Activated CD8-positive, alpha-beta memory T cell treated with anti-CD3 and anti-CD28 coated beads, Interleukin-2, amount 10 ng/mL, durations not matched to agents 7 days and 5 days (primary cell): ENCODE results near the gene NOL11. TPM values are rescaled to one million over a fixed set of nuclear protein-coding genes. Genes with fewer than 3 reads are reported as not detected.
"Not testable (repeated sequence)": the region's sequence is repeated elsewhere in the genome, so short reads cannot be mapped to it uniquely, and the experiment has no call there.

Experiments used
- ATAC-seq: fragments of 150-1000 bp; cut with Tn5 transposase; one replicate; pipeline ENCODE4 v1.10.0; 2021; ENCODE audit warnings: moderate library complexity
- CTCF ChIA-PET: fragments of 350-600 bp; sonication (Branson Sonifier 250); formaldehyde crosslinking; loops from one replicate; lab custom pipeline; 2021; ENCODE audit warnings: antibody characterized with exemption; lab: Charles Lee
- DNase-seq: peaks from one replicate; pipeline ENCODE4 v3.0.0-alpha.2; 2020
- H3K27ac Mint-ChIP-seq: one replicate; pipeline ENCODE4 v1.8.0; 2021; ENCODE audit warnings: mild to moderate bottlenecking, mixed read lengths
- H3K27me3 Mint-ChIP-seq: one replicate; pipeline ENCODE4 v1.8.0; 2021; ENCODE audit warnings: mixed read lengths
- H3K36me3 Mint-ChIP-seq: one replicate; pipeline ENCODE4 v1.8.0; 2021; ENCODE audit warnings: mild to moderate bottlenecking, mixed read lengths
- H3K4me1 Mint-ChIP-seq: one replicate; pipeline ENCODE4 v1.8.0; 2021; ENCODE audit warnings: mixed read lengths
- H3K4me3 Mint-ChIP-seq: one replicate; pipeline ENCODE4 v1.8.0; 2021; ENCODE audit warnings: mild to moderate bottlenecking, moderate library complexity, mixed read lengths
- H3K9me3 Mint-ChIP-seq: one replicate; pipeline ENCODE4 v1.8.0; 2022; ENCODE audit warnings: low read depth, mixed read lengths
- total RNA-seq, 2 experiments: library from RNA; stranded (reverse); gene quantifications; one replicate each; pipeline ENCODE4 v1.2.3, GENCODE V29; 2021

NOL11 gene
- total RNA-seq, 2 experiments from 2014 or later = 46.8 to 64.7 TPM

DNA sequence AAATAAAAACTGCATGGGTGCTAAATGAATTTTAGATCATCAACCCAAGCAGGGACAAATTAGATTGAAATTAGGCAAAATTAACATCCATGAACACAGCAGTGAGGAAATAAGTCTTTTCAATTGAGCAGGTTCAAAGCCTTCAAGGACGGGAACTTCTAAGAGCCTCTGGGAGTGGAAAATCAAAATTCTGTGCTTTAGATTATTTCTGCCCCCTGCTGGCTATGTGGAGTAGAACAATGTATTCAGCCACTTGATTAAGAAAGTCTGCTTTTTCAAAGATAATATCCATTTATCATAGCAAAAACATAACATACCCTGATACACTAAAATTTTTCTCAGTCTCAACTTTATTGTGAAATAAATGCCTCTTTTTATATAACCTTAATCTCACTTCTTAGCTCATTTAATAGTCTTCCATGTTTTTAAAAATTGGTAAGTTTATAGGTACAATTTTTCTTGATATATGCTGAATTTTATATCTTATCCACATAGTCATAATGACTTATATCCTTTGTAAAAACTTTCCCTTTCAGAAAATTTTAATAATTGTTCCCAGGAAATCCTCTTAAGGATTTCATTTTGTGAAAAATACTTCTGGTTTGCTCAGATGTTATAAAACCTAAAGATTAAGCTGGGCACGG, 28.1 kb upstream of the NOL11 start:
- Mint-ChIP-seq H3K27me3 (no peaks in the 10 kb centered on the region), H3K4me1 (peaks cover 4% of the 10 kb centered on the region), H3K9me3 (no peaks in the 10 kb centered on the region), H3K4me3 (no peak overlapping the region), H3K36me3 (peaks cover 6% of the 10 kb centered on the region), H3K27ac (no peak overlapping the region)
- peak; percentile 56 for DNase-seq
- no peak for ATAC-seq
- CTCF ChIA-PET = interaction anchor here (0.7 to 1.4 kb wide), 15 partner anchors 10 to 322 kb away, joined by 3 to 19 read pairs (median 3); no protein-coding TSS in a partner anchor

DNA sequence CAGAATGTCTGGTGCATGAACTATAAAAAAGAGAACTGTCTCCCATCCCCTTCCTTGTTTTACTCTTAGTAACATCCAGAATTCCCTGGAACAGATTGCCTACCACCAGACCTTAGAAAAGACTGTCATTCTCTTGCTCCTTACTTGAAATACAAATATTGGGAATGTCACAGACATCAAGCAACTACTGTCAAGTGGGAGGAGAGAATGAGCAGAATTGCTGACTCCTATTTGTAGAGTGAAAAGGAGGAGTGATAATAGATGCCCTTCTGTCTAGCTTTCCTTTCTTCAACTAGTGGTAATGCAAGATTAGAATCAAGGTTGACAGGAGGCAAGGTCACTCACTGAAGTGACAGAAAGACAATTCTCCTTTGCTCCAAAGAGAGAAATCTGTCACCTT, 23.9 kb upstream of the NOL11 start:
- no peaks in the 10 kb centered on the region for H3K27me3 Mint-ChIP-seq
- no peak for ATAC-seq
- peaks cover 8% of the 10 kb centered on the region for H3K36me3 Mint-ChIP-seq
- peaks cover 4% of the 10 kb centered on the region for H3K4me1 Mint-ChIP-seq
- no peak overlapping the region for H3K4me3 Mint-ChIP-seq
- H3K27ac Mint-ChIP-seq = no peak overlapping the region
- no peaks in the 10 kb centered on the region for H3K9me3 Mint-ChIP-seq
- DNase-seq = no peak
- CTCF ChIA-PET = interaction anchor here (1.2 to 1.8 kb wide), 2 partner anchors 9 to 318 kb away, joined by 3 to 4 read pairs; no protein-coding TSS in a partner anchor

DNA sequence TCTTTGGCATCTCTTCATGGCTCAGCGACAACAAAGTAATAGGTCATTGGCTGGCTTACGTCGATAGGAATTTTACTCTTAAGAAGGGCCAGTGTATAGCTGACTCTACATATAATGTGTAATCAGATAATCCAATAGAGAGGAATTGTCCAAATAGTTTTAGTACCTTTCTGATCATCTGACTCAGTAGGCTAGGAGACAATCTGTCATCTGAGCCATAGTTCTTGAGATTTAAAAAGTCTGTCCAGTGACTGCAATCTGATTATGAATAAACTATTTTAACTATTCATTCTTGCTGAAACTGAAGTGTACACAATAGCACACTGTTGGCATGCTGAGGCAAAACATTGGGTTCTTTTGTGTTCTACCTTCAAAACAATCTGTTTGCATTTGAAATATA, 21.4 kb upstream of the NOL11 start:
- ATAC-seq = no peak
- H3K36me3 Mint-ChIP-seq = peaks cover 8% of the 10 kb centered on the region
- no peaks in the 10 kb centered on the region for H3K9me3 Mint-ChIP-seq
- no peak overlapping the region for H3K4me3 Mint-ChIP-seq
- no peak for DNase-seq
- no peak overlapping the region for H3K27ac Mint-ChIP-seq
- no peaks in the 10 kb centered on the region for H3K4me1 Mint-ChIP-seq
- CTCF ChIA-PET = interaction anchor here (1.0 kb wide), 1 partner anchor 9 kb away, joined by 3 read pairs; no protein-coding TSS in a partner anchor
- no peaks in the 10 kb centered on the region for H3K27me3 Mint-ChIP-seq

DNA sequence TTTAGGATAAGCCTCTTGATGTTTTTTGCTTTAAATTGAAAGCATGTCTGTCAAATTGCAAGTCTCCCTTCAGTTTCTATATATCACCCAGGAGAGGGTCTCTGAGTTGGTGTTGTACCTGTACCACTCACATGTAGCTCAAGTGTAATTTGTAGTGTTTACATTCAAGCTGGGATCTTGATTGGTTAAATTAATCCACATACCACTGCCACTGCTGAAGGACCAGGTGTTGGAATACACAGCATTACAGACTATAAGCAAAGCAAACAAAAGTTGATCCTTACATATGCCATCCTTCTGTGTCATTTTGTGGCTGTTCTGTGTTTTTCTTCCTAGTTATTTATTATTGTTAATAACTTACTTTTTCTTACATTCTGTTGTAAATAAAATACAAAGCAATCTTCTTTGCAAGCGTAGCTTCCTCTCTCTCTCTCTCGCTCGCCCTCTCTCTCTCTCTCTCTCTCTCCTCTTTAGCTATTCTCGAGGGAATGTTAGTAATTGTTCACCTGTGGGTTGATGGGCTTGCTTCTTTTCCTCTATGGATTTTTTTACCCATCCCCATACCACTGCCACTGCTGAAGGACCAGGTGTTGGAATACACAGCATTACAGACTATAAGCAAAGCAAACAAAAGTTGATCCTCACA, 20.8 kb upstream of the NOL11 start:
- no peak for DNase-seq
- CTCF ChIA-PET = interaction anchor here (1.0 kb wide), 1 partner anchor 10 kb away, joined by 3 read pairs; no protein-coding TSS in a partner anchor
- Mint-ChIP-seq H3K9me3 (no peaks in the 10 kb centered on the region), H3K27ac (no peak overlapping the region), H3K4me1 (no peaks in the 10 kb centered on the region), H3K4me3 (no peak overlapping the region), H3K36me3 (peaks cover 8% of the 10 kb centered on the region), H3K27me3 (no peaks in the 10 kb centered on the region)
- ATAC-seq = no peak

DNA sequence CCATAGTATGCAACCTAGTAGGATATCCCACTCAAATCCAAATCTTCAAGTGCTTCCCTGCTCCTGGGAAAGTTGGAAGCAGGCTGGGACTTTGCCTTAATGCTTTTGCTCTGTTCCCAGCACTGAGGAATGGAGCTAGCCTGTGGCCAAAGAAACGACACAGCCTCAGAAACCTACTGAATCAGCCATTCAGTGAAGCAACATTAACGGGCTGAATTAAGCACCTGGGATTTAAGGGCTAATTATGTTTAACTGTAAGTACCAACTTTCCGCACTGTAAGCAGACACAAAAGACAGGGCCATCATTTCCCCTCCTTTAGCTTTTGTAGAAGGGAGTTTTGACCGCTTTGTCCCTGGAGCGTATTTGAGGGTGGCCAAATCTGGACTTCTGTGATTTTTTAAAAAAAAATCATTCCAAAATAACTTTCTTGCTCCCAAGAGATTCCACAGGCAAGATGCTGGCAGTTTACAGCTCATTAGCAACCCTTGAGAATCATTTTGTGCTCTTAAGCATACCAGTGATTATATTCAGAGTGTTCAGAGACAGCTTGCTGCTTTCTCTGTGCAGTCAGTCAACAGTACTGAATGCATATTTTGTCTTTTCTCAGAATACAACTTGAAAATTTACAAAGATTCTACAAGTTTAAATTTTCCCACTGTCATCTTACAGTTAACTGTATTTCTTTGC, 17.6 kb upstream of the NOL11 start:
- Mint-ChIP-seq H3K27me3 (no peaks in the 10 kb centered on the region), H3K4me1 (no peaks in the 10 kb centered on the region), H3K4me3 (no peak overlapping the region), H3K9me3 (no peaks in the 10 kb centered on the region), H3K36me3 (peaks cover 1% of the 10 kb centered on the region), H3K27ac (no peak overlapping the region)
- CTCF ChIA-PET = interaction anchor here (1.0 to 1.8 kb wide), 4 partner anchors 9 to 15 kb away, joined by 3 to 5 read pairs (median 4); no protein-coding TSS in a partner anchor
- no peak for ATAC-seq
- no peak for DNase-seq

DNA sequence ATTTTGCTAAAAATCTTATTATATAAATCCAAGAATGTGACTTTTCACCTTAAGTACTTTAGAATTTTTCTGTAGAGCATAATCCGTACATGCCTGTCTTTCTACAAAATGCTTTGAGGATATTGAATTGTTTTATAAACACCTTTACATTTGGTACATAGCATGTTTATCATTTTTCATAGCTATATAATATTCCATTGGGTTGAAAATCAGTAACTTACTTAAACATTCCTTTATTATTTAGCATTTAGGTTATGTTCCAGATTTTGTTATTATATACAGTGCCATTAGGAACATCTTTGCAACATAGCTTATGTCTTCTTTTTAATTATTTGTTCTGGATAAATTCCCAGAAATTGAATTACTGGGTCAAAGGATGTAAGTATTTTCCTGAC, 17.0 kb upstream of the NOL11 start:
- CTCF ChIA-PET = interaction anchor here (1.2 to 1.8 kb wide), 3 partner anchors 8 to 14 kb away, joined by 3 to 5 read pairs (median 5); no protein-coding TSS in a partner anchor

DNA sequence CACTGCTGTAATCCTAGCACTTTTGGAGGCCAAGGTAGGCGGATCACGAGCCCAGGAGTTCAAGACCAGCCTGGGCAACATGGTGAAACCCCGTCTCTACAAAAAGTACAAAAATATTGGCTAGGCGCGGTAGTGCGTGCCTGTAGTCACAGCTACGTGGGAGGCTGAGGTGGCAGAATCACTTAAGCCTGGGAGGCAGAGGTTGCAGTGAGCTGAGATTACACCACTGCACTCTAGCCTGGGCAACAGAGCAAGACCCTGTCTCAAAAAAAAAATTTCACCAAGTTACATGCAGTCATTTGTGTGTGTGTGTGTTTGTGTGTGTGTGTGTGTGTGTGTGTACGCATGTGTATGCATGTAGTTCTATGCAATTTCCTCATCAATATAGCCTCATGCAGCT, 14.9 kb upstream of the NOL11 start:
- CTCF ChIA-PET = interaction anchor here (1.4 kb wide), 1 partner anchor 9 kb away, joined by 4 read pairs; no protein-coding TSS in a partner anchor
- DNase-seq, H3K27ac Mint-ChIP-seq, H3K27me3 Mint-ChIP-seq, H3K9me3 Mint-ChIP-seq, ATAC-seq, H3K4me3 Mint-ChIP-seq, H3K4me1 Mint-ChIP-seq, H3K36me3 Mint-ChIP-seq: not testable (repeated sequence)

More for the DNA sequence above, 17.0 kb upstream of the NOL11 start:
- Mint-ChIP-seq H3K27ac (no peak overlapping the region), H3K27me3 (no peaks in the 10 kb centered on the region), H3K4me3 (no peak overlapping the region), H3K36me3 (peaks cover 1% of the 10 kb centered on the region), H3K4me1 (no peaks in the 10 kb centered on the region), H3K9me3 (no peaks in the 10 kb centered on the region)
- DNase-seq = no peak
- no peak for ATAC-seq

DNA sequence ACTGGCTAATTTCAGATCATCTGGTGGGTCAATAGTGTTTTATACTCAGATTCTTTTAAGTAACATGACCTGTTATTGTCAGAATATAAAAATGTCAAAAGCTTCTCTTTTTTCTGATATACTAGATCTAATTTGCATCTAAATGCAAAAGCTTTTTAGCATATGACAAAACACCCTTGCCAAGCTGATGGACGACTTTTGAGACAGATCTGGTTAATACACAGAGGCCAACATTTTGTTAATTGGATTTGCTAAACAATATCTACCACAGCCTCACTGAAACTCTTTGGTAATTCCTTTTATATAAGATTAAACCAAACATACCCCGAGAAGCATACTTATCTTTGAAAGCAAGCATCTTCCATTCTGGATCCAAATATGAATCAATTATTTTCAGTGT, 10.3 kb upstream of the NOL11 start:
- Mint-ChIP-seq H3K27ac (no peak overlapping the region), H3K9me3 (no peaks in the 10 kb centered on the region), H3K4me1 (no peaks in the 10 kb centered on the region), H3K4me3 (no peak overlapping the region), H3K27me3 (peaks cover 5% of the 10 kb centered on the region), H3K36me3 (no peaks in the 10 kb centered on the region)
- DNase-seq (no peak), ATAC-seq (no peak)
- CTCF ChIA-PET = interaction anchor here (0.6 to 2.5 kb wide), 5 partner anchors 9 to 333 kb away, joined by 3 to 10 read pairs (median 3); partner anchors contain the start of gene NOL11

DNA sequence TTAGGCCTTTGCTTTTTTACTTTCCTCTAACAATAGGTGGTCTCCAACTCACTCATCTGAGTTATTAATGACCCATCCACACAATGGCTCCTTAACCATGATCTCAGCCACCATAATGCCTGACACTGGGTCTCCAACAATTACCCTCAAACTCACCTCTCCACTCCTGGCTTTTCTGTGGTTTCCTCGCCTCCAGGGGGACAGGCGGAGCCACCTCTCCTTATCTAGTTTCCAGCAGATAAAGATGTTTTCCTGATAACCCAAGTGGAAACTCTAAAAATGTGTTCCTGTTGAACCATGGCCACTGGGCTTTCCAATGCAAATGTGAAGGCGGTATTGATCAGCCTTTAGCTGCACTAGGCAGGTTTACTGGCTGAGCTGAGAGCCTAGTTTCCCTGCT, 9.4 kb upstream of the NOL11 start:
- CTCF ChIA-PET = interaction anchor here (0.9 to 2.5 kb wide), 3 partner anchors 8 to 10 kb away, joined by 3 to 10 read pairs (median 5); partner anchors contain the start of gene NOL11
- H3K4me1 Mint-ChIP-seq = no peaks in the 10 kb centered on the region
- peaks cover 5% of the 10 kb centered on the region for H3K27me3 Mint-ChIP-seq
- H3K9me3 Mint-ChIP-seq = no peaks in the 10 kb centered on the region
- no peak overlapping the region for H3K4me3 Mint-ChIP-seq
- no peaks in the 10 kb centered on the region for H3K36me3 Mint-ChIP-seq
- ATAC-seq = no peak
- DNase-seq = no peak
- no peak overlapping the region for H3K27ac Mint-ChIP-seq

DNA sequence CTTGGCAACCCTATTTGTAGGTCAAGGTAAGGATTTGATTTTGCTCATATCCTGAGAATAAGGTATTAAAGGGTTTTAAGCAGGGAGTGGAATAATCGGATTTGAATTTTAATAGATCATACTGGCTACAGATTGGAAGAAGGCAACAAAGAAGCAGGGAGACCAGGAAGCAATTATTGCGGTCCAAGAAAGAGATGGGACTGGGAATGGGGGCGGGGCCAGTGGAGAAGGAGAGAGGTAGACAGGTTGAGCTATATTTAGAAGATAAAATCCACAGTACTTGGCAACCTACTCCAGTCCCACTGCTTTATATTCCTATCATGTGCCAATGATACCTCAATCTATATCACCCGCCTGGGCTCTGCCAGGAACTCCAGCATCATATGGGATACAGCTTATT, 5.8 kb upstream of the NOL11 start:
- ATAC-seq (no peak), DNase-seq (no peak)
- Mint-ChIP-seq H3K27ac (no peak overlapping the region), H3K9me3 (no peaks in the 10 kb centered on the region), H3K27me3 (peaks cover 5% of the 10 kb centered on the region), H3K36me3 (no peaks in the 10 kb centered on the region), H3K4me3 (no peak overlapping the region), H3K4me1 (peaks cover 7% of the 10 kb centered on the region)
- CTCF ChIA-PET = interaction anchor here (1.1 to 1.2 kb wide), 2 partner anchors 13 to 88 kb away, joined by 3 read pairs; no protein-coding TSS in a partner anchor

DNA sequence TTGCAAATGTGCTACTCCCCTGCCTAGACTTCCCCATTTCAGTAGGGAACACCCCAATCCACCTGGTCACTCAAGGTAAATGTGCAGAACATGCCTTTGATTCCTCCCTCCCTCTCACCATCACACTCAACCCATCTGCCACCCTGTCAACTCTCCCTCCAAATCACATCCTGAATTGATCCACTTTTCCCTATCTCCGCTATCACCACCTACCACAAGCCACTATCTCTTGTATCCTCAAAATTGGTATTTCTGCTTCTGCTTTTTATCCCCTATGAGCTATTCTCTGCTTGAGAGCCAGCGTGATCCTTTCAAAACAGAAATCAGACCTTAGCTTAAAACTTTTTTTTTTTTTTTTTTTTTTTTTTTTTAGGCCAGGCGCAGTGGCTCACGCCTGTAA, 5.4 kb upstream of the NOL11 start:
- DNase-seq (no peak), ATAC-seq (no peak)
- CTCF ChIA-PET = no interaction called here
- Mint-ChIP-seq H3K9me3 (no peaks in the 10 kb centered on the region), H3K27ac (no peak overlapping the region), H3K4me3 (no peak overlapping the region), H3K36me3 (no peaks in the 10 kb centered on the region), H3K4me1 (peaks cover 10% of the 10 kb centered on the region), H3K27me3 (peaks cover 4% of the 10 kb centered on the region)

DNA sequence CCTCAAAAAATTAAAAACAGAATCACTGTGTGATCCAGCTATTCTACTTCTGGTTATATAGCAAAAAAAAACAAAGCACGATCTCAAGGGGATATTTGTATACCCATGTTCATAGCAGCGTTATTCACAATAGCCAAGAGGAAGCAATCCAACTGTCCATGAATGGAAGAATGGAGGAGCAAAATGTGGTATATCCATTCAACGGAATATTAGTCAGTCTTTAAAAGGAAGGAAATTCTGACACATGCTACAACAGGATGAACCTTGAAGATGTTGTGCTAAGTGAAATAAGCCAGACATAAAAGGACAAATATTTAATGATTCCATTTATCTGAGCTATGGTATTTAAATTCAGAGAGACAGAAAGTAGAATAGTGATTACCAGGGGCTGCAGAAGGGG, 4.6 kb upstream of the NOL11 start:
- no peaks in the 10 kb centered on the region for H3K9me3 Mint-ChIP-seq
- H3K27ac Mint-ChIP-seq = no peak overlapping the region
- DNase-seq = no peak
- peaks cover 2% of the 10 kb centered on the region for H3K27me3 Mint-ChIP-seq
- peaks cover 3% of the 10 kb centered on the region for H3K36me3 Mint-ChIP-seq
- peaks cover 10% of the 10 kb centered on the region for H3K4me1 Mint-ChIP-seq
- no peak for ATAC-seq
- no peak overlapping the region for H3K4me3 Mint-ChIP-seq
- CTCF ChIA-PET = no interaction called here

DNA sequence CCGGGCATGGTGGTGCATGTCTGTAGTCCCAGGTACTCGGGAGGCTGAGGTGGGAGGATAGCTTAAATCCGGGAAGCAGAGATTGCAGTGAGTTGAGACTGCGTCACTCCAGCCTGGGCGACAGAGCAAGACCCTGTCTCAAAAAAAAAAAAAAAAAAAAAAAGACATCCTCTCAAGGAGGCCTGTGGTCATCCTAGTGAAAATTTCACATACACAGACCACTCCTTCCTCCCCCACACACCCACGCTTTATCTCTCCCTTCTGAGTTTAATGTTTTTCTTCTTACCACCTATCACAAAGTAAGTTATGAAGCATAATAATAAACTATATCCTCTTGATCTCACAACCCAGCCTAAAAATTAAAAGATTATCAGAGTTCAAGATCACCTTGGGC, 1.3 kb upstream of the NOL11 start:
- CTCF ChIA-PET = interaction anchor here (1.2 to 4.5 kb wide), 3 partner anchors 8 to 342 kb away, joined by 4 to 31 read pairs (median 10); no protein-coding TSS in a partner anchor
- Mint-ChIP-seq H3K27me3 (no peaks in the 10 kb centered on the region), H3K4me3 (peak overlapping the region; percentile 94)

More for the DNA sequence above, 1.3 kb upstream of the NOL11 start:
- ATAC-seq = no peak
- Mint-ChIP-seq H3K27ac (peak overlapping the region; percentile 95), H3K4me1 (peaks cover 29% of the 10 kb centered on the region), H3K9me3 (no peaks in the 10 kb centered on the region), H3K36me3 (peaks cover 13% of the 10 kb centered on the region)
- no peak for DNase-seq
